ENCODE data around the gene ANGEL1.

The ANGEL1 gene

DNA sequence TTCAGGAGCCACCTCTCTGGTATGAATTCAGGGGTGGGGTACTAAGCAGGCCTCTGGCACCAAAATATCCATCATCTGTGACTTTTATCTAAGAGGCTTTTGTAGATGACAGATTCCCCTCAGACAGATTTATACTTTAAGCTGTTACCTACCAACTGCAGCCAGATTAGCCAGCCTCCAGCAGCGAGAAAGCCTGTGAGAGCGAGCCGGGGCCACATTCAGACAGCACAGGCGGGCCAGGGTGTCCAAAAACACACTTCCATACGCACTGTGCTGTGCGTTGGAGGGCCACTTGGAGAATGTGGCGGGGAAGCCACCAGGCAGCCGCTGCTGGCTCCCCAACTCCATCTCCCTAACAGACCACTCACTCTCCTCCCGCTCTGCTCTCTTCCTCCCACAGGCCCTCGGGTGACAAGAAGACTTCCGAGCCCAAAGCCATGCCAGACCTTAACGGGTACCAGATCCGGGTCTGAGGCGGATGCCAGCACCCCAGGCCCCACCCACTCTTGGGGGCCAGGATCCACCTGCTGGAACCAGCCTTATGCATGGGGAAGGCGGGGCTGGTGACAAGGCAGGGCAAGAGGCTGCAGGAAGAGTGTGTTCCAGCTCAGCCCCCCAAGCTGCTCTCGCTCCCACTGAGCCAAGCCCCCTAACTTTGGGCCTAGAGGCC, 34.0 kb downstream of the ANGEL1 start:
- DNase-seq, result peak; percentile 20

GRCh38 chr14:76777721-76778120, 35.0 kb downstream of the ANGEL1 start:
- DNase-seq, result peak; percentile 10

DNA sequence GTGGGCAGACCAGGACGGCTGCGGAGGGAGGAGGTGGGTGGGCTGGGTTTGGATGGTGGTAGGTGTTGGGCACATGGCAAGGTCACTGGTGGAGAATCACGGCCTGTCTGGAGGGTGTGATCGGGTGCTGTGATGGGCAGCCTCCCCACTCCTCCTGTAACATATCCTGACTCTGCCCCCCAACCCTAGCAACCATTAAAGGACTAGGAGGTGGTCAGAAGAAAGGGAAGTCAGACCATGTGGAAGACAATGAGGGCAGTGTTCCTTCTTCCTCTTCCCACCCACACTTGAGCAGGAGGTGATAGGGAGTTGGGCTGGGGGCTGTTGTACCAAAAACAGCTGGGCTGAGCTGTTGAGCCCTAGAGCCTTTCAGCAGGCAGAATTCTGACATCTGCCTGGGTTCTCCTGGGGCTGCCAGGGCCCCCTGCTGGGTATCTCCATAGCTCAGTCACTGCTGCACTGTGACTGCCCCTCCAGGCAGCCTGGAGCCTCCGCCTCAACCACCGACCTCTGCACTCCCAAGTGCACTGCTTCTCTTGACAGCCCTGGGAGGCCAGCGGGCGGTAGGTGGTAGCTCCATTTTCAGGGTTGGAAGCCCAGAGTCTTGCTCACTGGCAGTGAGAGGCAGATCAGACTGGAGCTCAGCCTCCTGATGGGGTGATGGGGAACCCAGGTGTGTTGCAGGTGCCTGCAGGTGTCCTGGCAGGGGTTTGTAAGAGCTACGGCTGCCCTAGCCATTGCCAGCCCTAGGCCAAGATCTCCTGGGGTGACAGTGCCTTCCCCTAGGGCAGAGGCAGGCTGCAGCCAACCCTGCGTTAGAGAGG, 36.0 kb downstream of the ANGEL1 start:
- peak; percentile 16 for DNase-seq

DNA sequence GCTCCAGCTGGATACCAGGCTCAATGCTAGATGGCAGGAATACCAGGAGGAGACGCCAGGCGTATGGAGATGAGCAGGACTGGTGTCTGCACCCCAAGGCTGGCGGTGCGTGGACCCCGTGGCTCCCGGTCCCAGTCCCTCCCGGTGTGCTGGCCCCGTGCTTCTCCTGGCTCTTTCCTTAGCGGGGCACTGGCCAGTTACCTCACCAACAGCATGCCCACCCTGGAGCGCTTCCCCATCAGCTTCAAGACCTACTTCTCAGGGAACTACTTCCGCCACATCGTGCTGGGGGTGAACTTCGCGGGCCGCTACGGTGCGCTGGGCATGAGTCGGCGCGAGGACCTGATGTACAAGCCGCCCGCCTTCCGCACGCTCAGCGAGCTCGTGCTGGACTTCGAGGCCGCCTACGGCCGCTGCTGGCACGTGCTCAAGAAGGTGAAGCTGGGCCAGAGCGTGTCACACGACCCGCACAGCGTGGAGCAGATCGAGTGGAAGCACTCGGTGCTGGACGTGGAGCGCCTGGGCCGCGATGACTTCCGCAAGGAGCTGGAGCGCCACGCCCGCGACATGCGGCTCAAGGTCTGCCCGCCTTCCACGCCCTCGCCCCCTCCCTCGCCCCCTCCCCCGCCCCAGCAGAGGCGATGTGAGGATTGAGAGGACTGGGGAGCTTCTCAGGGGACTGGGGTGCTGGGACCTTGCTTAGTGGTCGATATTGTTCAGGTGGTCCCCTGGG, 36.8 kb downstream of the ANGEL1 start:
- DNase-seq, result peak; percentile 20

- DNase-seq, result peak; percentile 14
These were observed 37.6 kb downstream of the ANGEL1 start for GRCh38 chr14:76774821-76775694.

GRCh38 chr14:76773956-76774820, 38.5 kb downstream of the ANGEL1 start:
- peak; percentile 25 for DNase-seq

DNA sequence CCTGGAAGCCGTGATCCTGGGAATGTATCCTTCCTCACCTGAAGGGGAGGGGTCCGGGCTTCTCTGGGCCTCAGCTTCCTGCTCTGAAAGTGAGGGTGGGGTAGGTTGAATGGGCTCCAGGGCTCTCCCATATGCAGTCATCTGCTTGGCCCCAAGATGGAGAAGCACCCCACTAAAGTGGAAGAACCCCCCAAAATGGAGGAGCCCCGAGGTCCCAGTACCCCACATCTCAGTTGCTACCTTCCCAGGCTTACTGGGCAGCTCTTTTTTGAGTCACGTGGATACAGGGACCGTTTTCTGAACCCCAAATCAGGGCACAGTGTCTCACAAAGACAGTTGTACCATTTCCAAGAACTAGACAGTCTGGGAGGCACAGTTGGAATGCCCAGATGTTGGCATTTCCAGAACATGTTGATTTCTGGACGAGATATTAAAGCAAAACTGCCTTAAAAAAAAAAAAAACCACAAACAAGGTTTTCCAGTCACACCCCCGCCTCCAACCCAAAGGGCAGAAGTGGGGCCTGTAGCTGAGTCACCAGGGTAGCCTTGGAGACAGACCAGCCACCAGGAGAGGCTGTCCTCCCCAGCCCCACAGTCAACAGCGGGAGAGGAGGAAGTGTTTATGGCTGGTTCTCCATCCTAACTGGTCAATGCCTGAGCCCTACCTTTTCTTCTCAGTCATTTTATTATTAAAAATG, 39.3 kb downstream of the ANGEL1 start:
- DNase-seq, result peak; percentile 61

GRCh38 chr14:76772300-76773187, 40.1 kb downstream of the ANGEL1 start:
- peak; percentile 83 for DNase-seq

GRCh38 chr14:76771437-76771980, 41.2 kb downstream of the ANGEL1 start:
- DNase-seq, result peak; percentile 12

DNA sequence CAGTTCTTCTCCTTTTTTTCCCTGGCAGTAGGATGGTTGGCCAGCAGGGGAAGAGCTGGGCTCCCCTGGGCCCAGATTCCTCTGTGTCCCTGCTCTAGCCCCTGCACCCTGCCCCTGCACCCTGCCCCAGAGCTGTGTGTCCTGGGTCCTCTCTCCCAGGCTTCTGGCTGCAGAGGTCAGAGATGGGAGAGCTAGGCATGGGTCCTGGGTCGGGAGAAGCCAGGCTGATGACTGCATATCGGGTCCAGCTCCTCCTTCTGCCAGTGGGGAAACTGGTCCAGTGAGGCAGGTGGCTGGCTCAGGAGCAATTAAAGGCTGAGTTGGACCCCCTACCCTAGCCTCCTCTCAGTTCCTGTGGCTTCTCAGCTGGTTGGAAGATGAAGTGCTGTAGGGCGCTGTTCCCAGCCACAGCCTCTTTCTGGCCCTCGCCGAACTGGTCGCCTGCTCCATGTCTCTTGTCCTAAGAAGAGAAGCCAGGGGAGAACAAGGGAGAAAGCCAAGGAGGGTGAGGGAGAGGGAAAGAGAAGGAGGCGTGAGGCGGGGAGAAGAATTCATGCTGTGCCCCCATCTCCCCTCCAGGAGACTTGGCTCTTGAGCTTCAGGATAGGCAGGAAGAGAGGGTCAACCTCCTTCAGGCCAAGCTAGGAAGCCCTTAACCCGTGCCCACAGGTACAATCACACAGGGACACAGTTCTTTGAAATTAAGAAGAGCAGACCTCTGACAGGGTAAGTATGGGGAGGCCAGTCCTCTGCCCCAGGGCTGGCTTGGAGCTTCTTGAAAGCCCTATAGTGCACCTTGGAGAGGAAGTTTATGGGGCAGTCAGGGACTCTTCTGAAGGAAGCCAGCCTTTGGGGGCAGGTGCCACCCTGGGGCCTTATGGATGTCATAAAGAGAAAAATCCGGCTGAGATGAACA, 41.9 kb downstream of the ANGEL1 start:
- peak; percentile 17 for DNase-seq

- DNase-seq, result peak; percentile 9
These were observed 42.9 kb downstream of the ANGEL1 start for GRCh38 chr14:76769636-76770292.

GRCh38 chr14:76768671-76769500, 43.8 kb downstream of the ANGEL1 start:
- peak; percentile 7 for DNase-seq

- peak; percentile 59 for DNase-seq
These were observed 44.7 kb downstream of the ANGEL1 start for GRCh38 chr14:76767681-76768656.

DNA sequence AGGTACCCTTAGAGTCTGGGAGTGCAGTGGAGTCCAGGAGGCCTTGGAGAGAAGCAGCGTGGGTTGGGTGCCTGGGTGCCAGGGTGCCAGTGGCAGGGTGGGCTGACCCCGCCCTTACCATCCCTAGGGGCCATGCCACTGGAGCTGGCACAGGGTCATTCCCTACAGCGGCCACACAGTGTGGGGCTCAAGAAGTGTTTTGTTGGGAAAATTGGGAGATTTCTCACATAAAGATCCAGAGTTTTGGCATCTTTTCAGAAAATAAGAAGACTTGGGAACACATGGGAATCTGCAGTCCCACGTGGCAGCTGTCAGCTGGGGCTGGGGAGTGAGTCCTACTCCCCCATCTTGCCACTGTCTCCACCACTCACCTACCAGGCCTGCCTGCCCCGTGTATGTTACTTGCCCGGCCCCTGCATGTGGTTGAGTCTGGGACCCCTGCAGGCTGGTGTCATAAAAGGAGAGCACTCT, 47.2 kb downstream of the ANGEL1 start:
- DNase-seq, result peak; percentile 11
